BE2C (cell line): ENCODE measurements around the gene SPATA12. TPM values are rescaled to one million over a fixed set of nuclear protein-coding genes. Genes with fewer than 3 reads are reported as not detected.

Experiments
- DNase-seq: peaks from one replicate; pipeline ENCODE4 v3.0.0-alpha.2; 2020
- H3K27me3 ChIP-seq: fragments of 250-450 bp; sonication (Bioruptor Pico); 2 replicates; pipeline ENCODE4 v1.5.1; 2020; ENCODE audit warnings: mild to moderate bottlenecking
- H3K36me3 ChIP-seq: fragments of 250-450 bp; sonication (Bioruptor Pico); 2 replicates; pipeline ENCODE4 v1.5.1; 2020; ENCODE audit warnings: mild to moderate bottlenecking
- H3K4me1 ChIP-seq: fragments of 250-450 bp; sonication (Bioruptor Pico); 2 replicates; pipeline ENCODE4 v1.5.1; 2020
- H3K4me3 ChIP-seq: 2 replicates; pipeline ENCODE4 v1.5.1; 2011; ENCODE audit warnings: low read depth, low read length
- H3K9me3 ChIP-seq: fragments of 250-450 bp; sonication (Bioruptor Pico); 2 replicates; pipeline ENCODE4 v1.5.1; 2020
- polyA plus RNA-seq: library from polyadenylated mRNA; unstranded; fragments of >200 nt; gene quantifications from one replicate; pipeline ENCODE4 v1.2.1, GENCODE V29; 2012; ENCODE audit warnings: low read depth, missing spikeins; ENCODE audit not compliant: insufficient read length, insufficient read depth
- TF ChIP-seq, protein P1 (sequence below): IDR thresholded peaks from 2 replicates; pipeline ENCODE4 v1.5.1; 2012; ENCODE audit warnings: mild to moderate bottlenecking, low read depth, low read length

Gene SPATA12, protein sequence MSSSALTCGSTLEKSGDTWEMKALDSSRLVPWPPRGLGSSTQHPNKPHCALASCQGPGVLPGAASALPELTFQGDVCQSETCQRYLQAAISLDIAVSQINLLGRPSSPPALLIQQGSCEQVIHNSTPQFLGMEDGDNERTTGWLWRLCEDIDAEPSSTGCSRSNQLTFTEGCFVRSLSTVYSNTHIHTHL
- not detected for polyA plus RNA-seq

DNA sequence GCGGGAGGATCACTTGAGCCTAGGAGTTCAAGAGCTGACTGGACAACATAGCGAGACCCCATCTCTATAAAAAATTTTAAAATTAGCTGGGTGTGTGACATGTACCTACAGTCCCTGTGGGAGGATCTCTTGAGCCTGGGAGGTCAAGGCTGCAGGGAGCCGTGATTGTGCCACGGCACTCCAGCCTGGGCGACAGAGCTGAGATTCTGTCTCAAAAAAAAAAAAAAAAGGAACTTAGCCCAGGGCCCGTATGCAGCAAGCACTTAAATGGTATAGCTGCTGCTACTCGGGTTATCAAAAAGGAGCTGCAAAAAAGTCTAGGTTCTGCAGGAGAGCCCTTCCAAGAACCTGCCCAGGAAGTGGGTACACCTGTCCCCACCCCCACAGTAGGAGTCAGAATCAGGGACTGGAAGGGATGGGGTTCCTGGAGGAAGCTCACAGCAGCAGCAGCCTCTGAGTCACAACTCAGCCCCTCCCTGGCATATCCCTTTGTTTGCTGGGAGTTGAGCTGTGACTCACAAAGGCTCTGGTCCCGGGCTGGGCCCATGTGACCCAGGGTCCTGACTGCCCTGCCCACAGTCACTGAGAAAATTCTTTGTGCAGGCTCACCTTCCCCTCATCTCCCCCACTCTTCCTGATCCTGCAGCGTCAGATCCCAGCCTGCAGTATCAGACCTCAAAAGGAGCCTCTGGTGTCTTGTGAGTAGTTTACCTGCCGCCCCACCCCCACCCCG lies at the start of gene SPATA12:
TSS of gene SPATA12 (plus strand) at position 576 of the 733 bp plus-strand sequence. CDS start 13,031 bp downstream, outside the sequence.
- TF ChIP-seq, protein P1, sequence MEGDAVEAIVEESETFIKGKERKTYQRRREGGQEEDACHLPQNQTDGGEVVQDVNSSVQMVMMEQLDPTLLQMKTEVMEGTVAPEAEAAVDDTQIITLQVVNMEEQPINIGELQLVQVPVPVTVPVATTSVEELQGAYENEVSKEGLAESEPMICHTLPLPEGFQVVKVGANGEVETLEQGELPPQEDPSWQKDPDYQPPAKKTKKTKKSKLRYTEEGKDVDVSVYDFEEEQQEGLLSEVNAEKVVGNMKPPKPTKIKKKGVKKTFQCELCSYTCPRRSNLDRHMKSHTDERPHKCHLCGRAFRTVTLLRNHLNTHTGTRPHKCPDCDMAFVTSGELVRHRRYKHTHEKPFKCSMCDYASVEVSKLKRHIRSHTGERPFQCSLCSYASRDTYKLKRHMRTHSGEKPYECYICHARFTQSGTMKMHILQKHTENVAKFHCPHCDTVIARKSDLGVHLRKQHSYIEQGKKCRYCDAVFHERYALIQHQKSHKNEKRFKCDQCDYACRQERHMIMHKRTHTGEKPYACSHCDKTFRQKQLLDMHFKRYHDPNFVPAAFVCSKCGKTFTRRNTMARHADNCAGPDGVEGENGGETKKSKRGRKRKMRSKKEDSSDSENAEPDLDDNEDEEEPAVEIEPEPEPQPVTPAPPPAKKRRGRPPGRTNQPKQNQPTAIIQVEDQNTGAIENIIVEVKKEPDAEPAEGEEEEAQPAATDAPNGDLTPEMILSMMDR = no peak
- Histone ChIP-seq H3K4me1 (no peaks in the 10 kb centered on the region), H3K36me3 (no peaks in the 10 kb centered on the region), H3K27me3 (no peaks in the 10 kb centered on the region), H3K9me3 (no peaks in the 10 kb centered on the region), H3K4me3 (no peak within 1 kb of the TSS)
- peak; percentile 30 for DNase-seq

DNA sequence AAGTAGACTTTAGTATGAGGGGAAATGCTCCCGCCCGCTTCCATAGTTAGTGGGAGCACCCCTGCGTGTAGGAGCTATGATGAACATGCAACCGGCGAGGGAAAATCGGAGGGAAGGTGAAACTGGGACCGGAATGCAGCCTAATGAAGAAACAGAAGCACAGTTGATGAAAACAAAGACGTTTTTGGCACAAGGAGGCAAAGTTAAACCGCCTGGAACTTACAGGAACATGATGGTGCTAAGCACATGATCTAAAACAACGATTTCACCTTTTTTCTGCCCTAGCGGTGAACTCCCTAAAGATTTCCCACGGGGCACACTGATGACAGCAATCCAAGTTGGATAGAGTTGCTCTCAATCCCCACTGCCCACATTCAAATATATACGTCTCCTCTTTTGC lies 49.4 kb upstream of the SPATA12 start:
- H3K9me3 ChIP-seq = no peaks in the 10 kb centered on the region
- H3K27me3 ChIP-seq = no peaks in the 10 kb centered on the region
- H3K4me1 ChIP-seq = no peaks in the 10 kb centered on the region
- H3K36me3 ChIP-seq = no peaks in the 10 kb centered on the region
- TF ChIP-seq, protein P1 = no peak
- no peak for DNase-seq
- no peak overlapping the region for H3K4me3 ChIP-seq

DNA sequence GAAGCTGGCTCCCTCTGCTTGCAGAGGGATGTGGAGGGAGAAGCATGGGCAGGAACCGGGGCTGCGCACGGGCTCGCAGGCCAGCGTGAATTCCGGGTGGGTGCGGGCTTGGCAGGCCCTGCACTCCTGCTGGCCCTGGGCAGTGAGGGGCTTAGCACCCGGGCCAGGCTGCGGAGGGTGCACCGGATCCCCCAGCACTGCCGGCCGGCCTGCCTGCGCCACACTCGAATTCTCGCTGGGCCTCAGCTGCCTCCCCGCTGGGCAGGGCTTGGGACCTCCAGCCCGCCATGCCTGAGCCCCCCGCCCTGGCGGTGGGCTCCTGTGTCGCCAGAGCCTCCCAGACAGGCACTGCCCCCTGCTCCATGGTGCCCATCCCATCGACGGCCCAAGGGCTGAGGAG lies 47.6 kb upstream of the SPATA12 start:
- Histone ChIP-seq H3K4me3 (no peak overlapping the region), H3K4me1 (no peaks in the 10 kb centered on the region), H3K36me3 (no peaks in the 10 kb centered on the region), H3K9me3 (no peaks in the 10 kb centered on the region), H3K27me3 (no peaks in the 10 kb centered on the region)
- TF ChIP-seq, protein P1 = no peak
- no peak for DNase-seq

DNA sequence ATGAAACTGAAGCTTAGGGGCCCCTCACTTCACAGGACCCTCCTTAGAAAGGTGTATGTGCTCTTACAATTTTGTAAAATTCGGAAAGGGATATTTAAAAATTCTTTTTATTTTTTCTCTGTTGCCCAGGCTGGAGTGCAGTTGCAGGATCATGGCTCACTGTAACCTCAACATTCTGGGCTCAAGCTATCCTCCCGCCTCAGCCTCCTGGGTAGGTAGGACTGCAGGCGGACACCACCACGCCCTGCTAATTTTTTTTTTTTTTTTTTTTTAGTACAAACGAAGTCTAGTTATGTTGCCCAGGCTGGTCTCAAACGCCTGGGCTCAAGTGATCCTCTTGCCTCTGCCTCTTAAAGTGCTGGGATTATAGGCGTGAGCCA lies 45.1 kb upstream of the SPATA12 start:
- TF ChIP-seq, protein P1 = no peak
- H3K27me3 ChIP-seq = no peaks in the 10 kb centered on the region
- H3K9me3 ChIP-seq = no peaks in the 10 kb centered on the region
- H3K4me3 ChIP-seq = no peak overlapping the region
- DNase-seq = no peak
- H3K4me1 ChIP-seq = no peaks in the 10 kb centered on the region
- no peaks in the 10 kb centered on the region for H3K36me3 ChIP-seq

DNA sequence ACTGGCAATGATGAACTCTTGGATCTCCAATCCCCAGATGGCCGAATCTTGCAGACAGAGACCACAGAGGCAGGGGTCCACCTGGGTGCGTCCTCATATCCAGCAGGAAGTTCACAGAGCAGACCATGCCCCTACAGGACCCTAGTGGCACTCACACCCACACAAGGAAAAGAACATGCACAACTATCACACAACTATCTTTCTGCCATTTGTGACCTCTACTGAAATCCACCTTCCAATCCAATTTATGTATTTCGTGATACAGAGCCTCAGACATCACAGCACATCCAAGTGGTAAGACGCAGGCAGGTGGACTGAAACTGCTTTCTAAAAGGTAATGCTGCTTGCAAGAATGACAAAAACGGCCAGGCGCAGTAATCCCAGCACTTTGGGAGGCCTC lies 44.6 kb upstream of the SPATA12 start:
- Histone ChIP-seq H3K9me3 (no peaks in the 10 kb centered on the region), H3K36me3 (no peaks in the 10 kb centered on the region), H3K27me3 (no peaks in the 10 kb centered on the region), H3K4me1 (no peaks in the 10 kb centered on the region), H3K4me3 (no peak overlapping the region)
- no peak for DNase-seq
- TF ChIP-seq, protein P1 = no peak

DNA sequence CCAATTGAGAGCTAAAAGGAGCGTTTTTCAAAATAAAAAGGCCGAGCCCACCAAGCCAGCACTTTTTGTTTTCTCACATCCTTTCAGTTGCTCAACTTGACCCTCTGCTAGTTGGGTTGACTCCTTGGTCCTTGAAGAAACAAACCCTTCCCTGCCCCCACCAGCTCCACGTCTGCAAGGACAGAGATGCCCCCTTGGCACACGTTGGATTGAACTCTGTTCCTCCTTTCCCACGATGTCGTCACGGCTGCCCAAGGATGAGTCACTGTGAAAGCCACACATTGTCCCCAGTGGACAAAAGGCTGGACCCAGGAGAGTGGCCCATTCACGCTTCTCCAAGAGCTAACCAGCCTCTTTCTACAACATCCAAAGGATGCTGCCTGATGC lies 43.0 kb upstream of the SPATA12 start:
- TF ChIP-seq, protein P1 = no peak
- H3K4me1 ChIP-seq = no peaks in the 10 kb centered on the region
- no peaks in the 10 kb centered on the region for H3K36me3 ChIP-seq
- no peak for DNase-seq
- H3K9me3 ChIP-seq = no peaks in the 10 kb centered on the region
- no peak overlapping the region for H3K4me3 ChIP-seq
- no peaks in the 10 kb centered on the region for H3K27me3 ChIP-seq
